GM12865 (cell line): Measurements from ENCODE around the gene ATP2C2.

Experiments
- DNase-seq: peaks from one replicate; pipeline ENCODE4 v3.0.0; 2010; ENCODE audit warnings: low read depth
- H3K4me3 ChIP-seq: 2 replicates; pipeline ENCODE4 v1.5.1; 2011; ENCODE audit warnings: mild to moderate bottlenecking, low read depth, low read length, control low read depth
- TF ChIP-seq, protein P1 (sequence below): IDR thresholded peaks from 2 replicates; pipeline ENCODE4 v1.5.1; 2011; ENCODE audit warnings: low read length, control low read depth, low read depth, inconsistent platforms; ENCODE audit not compliant: insufficient read depth; ENCODE audit errors: missing control alignments

Gene ATP2C2

DNA sequence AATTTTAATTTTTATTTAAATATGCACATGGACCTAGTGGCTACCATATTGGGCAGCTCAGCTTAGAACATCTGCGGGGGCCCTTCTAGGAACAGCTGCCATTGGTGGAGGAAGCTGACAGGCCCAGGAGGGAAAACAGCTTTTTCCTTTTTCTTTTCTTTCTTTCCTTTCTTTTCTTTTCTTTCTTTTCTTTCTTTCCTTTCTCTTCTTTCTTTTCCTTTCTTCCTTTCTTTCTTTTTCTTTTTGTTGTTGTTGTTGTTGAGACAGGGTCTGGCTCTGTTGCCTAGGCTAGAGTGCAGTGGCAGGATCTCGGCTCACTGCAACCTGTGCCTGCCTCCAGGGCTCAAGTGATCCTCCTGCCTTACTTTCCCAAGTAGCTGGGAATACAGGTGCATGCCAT is 43.4 kb downstream of the ATP2C2 start:
- H3K4me3 ChIP-seq = no peak overlapping the region
- TF ChIP-seq, protein P1, sequence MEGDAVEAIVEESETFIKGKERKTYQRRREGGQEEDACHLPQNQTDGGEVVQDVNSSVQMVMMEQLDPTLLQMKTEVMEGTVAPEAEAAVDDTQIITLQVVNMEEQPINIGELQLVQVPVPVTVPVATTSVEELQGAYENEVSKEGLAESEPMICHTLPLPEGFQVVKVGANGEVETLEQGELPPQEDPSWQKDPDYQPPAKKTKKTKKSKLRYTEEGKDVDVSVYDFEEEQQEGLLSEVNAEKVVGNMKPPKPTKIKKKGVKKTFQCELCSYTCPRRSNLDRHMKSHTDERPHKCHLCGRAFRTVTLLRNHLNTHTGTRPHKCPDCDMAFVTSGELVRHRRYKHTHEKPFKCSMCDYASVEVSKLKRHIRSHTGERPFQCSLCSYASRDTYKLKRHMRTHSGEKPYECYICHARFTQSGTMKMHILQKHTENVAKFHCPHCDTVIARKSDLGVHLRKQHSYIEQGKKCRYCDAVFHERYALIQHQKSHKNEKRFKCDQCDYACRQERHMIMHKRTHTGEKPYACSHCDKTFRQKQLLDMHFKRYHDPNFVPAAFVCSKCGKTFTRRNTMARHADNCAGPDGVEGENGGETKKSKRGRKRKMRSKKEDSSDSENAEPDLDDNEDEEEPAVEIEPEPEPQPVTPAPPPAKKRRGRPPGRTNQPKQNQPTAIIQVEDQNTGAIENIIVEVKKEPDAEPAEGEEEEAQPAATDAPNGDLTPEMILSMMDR = no peak
- no peak for DNase-seq

DNA sequence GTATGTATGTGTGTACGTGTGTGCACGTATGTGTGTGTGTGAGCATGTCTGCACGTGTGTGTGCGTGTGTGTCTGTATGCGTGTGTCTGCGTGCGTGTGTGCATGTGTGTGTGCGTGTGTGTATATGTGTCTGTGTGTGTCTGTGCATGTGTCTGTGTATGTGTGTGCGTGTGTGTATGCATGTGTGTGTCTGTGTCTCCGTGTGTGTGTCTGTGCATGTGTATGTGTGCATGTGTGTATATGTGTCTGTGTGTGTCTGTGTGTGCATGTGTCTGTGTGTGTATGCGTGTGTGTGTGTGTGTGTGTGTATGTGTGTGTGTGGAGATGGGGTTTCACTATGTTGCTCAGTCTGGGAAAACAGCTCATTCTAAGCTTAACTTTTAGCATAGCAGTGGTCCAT is 43.9 kb downstream of the ATP2C2 start:
- DNase-seq = no peak

DNA sequence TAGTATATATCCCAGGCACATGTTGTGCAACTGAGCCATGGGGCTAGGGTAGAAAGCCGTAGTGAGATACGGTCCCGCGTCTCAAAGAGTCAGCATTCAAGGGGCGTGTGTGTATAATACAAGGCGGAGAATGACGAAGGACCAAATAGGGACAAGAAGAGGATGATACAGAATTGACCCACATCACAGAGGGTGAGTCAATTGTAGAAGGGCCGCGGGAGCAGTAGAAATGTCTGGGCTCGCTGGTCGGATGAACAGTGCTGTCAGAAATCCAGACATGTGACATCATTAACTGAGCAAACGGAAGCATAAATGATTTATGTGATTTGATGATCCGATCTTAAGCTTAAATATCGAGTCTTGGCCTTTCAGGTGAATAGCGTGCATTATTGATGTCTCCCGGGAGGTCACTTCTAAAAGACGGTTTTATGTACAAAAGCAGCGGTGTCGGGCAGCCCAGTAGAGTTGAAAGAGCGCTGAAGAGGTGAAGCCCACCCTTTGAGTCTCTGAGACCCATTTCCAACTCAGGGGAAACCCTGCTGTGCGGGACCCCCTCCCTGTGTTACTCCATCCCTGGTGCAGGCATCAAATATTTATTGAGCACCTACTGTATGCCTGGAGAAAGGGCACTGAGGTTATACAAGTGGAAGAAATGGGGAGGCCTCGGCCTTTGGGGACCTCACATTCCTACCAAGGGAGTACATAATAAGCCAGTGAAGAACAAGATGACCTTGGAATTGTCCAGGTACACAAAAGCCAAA is 45.1 kb downstream of the ATP2C2 start:
- TF ChIP-seq, protein P1 = no peak
- no peak for DNase-seq

More for the DNA sequence above, 43.9 kb downstream of the ATP2C2 start:
- TF ChIP-seq, protein P1 = no peak
- no peak overlapping the region for H3K4me3 ChIP-seq

DNA sequence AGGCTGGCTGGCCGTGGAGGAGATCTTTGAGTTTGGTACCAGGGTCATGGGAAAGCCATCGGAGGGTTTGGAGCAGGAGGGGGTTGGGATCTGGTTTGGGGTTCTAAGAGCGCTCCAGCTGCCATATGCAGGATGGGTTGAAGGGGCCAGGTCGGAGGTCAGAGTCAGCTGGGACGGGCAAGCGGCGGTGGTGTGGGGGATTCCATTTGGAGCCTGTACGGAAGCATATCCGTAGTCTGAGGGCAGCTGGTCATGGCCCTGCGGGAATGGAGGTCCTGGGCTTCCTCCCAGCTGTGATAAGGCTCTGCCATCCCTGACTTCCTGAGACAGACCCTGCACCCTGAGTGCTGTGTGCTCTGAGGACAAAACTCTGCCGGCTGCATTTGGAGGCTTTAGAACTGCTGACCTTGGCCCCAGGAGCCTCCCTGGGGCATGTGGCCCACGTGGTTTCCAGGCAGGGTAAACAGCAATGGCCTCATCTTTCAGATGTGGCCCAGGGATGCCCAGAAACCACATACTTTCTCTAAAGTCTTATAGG is 46.5 kb downstream of the ATP2C2 start:
- DNase-seq = no peak
- TF ChIP-seq, protein P1 = no peak
- no peak overlapping the region for H3K4me3 ChIP-seq

More for the DNA sequence above, 45.1 kb downstream of the ATP2C2 start:
- H3K4me3 ChIP-seq = no peak overlapping the region

DNA sequence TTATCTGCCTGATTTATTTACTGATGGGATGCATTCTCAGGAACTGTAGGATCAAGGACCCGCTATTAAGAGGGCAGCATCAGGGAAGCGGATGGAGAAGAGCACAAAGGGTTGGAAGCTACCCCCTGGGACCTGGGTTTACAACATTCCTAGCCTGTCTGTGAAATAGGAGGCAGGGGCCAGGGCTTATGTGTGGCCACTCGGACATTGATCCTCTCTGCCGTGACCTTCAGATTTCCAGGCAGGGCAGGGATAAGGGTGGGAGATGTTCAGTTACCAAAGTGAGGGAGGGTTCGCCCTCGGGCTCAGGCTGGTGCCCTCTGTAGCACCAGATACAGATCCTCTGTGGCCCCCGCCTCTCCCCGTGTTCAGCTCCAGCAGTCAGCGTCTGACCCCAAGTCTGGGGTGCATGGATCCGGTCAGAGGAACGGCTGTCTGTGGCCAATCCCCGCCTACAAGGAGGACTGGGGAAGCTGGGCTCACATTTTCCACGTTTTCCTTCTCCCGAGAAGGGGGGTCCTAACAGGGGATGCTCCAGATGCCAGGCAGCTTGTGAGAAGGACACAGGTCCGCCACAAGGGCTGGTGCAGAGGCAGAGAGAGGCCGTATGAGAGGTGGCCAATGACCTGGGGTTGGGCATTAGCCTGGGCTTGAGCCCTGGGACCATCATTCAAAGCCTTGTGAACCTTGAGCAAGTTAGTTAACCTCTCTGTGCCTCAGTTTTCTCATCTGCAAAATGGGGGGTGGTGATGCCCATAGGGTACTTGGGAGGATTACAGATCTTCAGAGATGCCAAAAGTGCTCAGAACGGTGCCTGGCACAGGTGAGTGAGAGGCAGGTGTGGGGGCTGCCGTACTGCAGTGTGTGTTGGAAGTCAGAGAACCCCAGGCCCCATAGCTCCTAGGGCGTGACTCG is 48.3 kb downstream of the ATP2C2 start:
- H3K4me3 ChIP-seq = no peak overlapping the region
- TF ChIP-seq, protein P1 = no peak
- no peak for DNase-seq

DNA sequence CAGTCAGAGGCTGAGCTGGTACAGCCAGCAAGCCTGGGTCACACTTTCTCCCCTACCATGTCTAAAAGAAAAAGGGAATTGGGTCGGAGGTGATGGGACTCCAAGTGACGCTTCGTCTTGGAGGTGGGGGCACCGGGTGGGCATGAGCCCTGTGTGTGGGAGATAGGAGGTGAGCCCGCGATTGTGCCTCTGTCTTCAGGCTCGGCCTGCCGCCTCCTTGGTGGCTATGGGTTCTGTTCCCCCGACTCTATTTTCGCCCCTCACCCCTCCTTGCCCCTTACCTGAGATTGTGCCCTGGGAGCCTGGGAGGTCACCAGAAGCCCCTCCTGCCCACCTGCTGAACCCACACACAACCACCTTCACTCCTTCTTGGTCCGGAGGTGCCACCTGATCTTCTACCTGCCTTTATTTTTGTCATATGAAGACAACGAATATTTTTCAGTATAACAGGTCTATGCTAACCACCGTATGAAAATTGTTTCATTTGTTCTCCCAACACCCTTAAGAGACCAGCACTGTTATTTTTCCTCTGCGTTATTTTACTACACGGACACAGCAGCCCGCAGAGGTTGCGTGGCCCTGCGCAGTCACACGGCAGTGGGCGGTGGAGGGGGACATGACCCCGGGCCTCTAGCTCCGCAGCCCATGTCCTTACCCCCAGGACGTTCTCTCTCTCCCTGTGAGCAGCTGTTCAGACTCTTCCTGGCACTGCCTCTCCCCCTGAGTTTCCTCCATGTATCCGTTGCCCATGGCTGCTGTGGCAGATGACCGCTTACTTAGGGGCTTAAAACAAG is 49.9 kb downstream of the ATP2C2 start:
- no peak for DNase-seq
- TF ChIP-seq, protein P1 = no peak
- H3K4me3 ChIP-seq = no peak overlapping the region
